T-helper 2 cell treated with Interferon-gamma antibody and Interleukin-4, amounts not matched to agents 100 ng/mL and 5 ng/mL, for 36 hours (primary cell): ENCODE data around the gene SS18L1. TPM values are rescaled to one million over a fixed set of nuclear protein-coding genes. Genes with fewer than 3 reads are reported as not detected.

Source experiments
- intact Hi-C: fragments of 100-400 bp; cut with micrococcal nuclease; formaldehyde crosslinking; loops from one replicate; pipeline ENCODE4 v1.15.1; 2023
- total RNA-seq: library from RNA; stranded (reverse); gene quantifications from 2 replicates; pipeline ENCODE4 v1.2.3, GENCODE V29; 2022

The SS18L1 gene
- total RNA-seq, 1 donor from 2014 or later, result 20.0 TPM

DNA sequence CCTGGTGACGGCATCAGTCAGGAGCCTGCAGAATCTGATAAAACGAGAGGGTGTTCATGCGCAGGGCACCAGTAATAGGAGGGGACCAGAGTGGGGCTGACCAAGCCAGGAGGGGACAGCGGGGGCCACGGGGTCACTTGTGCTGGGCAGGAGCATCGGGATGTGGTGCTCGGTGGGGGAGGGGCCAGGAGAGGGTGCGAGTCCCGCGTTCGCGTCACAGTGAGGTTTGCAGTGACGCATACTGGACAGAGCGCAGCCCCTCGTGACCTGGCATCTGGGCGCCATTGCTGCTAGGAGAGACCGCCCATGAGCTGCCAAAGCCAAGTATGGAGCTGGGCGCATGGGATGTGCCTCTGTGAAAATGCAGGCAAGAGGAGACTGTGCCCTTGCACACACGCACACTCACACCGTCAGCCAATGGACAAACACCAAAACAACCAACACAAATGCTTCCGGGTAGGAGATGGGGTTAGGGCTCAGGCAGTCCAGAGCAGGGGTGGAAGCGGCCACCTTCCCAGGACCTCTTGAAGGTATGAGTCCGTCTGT lies 25.4 kb downstream of the SS18L1 start:
- intact Hi-C loops, result no loop called here

GRCh38 chr20:62170536-62170935 lies 27.0 kb downstream of the SS18L1 start:
- intact Hi-C loops, result no loop called here

DNA sequence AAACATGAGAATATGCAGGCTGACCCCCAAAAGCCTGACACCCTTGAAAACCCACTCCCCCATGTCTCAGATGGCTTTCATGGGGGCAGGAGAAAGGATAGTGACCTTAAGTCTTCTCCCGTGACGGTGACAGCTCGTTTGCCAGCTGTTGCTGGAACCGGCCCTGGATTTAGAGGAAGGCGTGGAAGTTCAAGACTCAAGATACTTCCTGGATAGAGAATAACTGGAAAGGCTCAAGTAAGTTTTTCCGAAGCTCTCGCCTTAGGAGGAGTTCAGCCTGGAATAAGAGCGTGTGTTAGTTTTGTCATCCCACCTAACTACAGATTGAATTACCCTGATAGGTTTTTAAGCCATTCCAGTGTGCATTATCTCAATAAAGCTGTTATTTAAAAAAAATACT lies 27.7 kb downstream of the SS18L1 start:
- intact Hi-C loops, result no loop called here

DNA sequence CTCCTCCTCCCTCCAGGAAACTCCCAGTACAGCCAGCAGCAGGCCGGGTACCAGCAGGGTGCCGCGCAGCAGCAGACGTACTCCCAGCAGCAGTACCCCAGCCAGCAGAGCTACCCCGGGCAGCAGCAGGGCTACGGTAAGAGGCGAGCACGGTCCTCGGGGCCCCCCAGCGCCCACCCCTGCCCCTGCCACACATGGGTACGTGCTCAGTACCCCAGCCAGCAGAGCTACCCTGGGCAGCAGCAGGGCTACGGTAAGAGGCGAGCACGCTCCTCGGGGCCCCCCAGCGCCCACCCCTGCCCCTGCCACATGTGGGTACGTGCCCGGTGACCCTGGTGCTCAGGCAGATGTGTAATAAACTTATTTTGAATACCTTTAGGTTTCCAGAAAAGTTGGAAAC lies 29.1 kb downstream of the SS18L1 start:
- intact Hi-C loops, result no loop called here

DNA sequence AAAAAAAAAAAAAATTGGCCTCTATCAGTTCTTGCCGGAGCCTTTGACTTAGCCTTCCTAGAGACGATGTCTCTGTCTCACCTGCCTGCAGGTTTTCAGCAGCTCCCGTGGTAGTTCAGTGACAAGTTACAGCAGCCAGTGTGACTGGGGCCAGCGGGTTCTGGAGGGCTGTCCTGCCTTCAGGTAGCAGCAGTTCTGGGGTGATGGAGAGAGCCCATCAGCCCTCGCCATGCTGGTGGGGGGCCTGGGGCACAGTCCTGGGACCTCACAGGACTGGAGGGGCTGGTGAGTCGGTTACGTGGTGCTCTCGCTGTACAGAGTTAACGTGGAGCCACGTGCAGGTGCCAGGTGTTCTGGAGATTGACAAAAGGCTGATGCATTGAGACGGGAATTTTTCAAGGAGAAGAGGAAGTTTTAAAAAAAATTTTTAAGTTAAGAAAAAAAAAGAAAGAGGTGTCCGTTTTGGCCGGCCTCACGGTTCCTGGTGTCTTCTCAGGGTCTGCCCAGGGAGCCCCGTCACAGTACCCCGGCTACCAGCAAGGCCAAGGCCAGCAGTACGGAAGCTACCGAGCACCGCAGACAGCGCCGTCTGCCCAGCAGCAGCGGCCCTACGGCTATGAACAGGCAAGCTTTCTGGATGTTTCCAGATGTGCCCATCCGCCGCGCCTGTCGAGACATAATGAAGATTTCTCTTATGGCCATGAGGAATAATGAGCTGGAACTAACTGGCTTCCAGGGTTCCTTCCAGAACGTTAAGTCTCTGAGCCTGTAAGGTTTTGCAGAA lies 30.6 kb downstream of the SS18L1 start:
- intact Hi-C loops, result no loop called here

GRCh38 chr20:62174870-62175624 lies 31.5 kb downstream of the SS18L1 start:
- intact Hi-C loops, result no loop called here

DNA sequence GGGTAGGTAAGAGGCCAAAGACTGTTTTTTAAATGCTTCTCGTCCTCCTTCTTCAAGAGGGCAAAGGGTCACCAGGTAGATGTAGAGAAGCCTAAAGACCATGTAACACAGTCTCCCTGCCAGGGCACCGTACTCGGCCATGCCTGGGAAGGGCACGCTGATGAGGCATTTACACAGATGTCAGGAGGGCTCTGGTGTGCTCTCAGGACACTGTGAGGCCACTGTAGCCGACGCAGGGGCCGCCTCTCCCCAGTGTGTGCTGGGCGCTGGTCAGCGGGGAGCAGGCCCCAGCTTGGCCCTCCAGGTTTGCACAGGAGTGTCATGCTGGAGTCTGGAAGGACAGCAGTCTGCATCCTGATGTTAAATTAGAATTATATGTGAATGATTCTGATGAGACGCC lies 32.1 kb downstream of the SS18L1 start:
- intact Hi-C loops, result no loop called here

GRCh38 chr20:62176866-62177265 lies 33.3 kb downstream of the SS18L1 start:
- intact Hi-C loops, result no loop called here

GRCh38 chr20:62177307-62177706 lies 33.7 kb downstream of the SS18L1 start:
- intact Hi-C loops, result no loop called here

DNA sequence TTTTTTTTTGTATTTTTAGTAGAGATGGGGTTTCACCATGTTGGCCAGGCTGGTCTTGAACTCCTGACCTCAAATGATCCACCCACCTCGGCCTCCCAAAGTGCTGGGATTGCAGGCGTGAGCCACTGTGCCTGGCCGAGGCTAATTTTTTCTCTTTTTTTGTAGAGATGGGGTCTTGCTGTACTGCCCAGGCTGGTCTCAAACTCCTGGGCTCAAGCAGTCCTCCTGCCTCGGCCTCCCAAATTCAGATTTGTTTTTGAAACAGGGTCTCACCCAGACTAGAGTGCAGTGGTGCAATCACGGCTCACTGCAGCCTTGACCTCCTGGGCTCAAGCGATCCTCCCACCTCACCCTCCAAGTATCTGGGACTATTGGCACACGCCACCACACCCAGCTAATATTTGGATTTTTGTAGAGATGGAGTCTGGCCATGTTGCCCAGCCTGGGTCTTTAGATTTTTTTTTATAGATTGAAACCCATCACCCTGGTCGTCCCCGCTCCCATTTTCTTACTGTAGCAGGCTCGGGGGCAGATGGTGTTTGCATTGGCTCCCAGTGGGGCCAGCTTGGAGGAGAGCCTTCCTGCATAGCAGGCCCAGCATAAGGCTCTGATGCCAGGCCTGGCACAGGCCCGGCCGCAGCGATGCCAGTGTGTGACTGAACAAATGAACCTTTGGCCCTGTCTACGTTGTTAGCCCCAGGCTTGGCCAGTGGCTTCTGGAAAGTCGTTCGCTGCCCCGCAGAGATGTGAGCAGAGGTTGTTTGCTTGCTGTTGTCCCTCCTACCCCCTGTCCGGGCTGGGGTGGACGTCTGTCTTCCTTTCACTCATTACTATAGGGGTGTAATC lies 35.0 kb downstream of the SS18L1 start:
- intact Hi-C loops, result no loop called here

GRCh38 chr20:62179162-62179504 lies 35.6 kb downstream of the SS18L1 start:
- intact Hi-C loops, result no loop called here

DNA sequence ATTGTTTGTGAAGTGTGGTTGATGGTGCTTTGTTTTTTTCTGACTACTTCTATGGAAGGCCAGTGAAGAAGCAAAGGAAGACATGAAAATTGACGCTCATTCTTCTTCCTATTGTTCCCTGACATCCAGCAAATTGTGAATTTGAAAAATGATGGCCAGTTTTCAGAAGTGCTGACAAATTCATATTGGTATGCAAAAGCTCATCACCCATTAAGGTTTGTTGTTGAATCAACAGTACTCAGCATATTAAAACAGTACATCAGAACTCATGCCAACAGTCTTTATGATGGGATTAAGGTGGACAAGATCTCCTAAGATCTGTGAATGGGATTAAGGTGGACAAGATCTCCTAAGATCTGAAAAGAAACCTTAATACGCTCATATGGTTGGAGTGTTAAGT lies 38.2 kb downstream of the SS18L1 start:
- intact Hi-C loops, result loop anchor here (2.0 to 5.0 kb wide), 4 partner anchors 39 to 225 kb away; partner anchors contain the start of genes CABLES2, PSMA7, RPS21 and SS18L1

DNA sequence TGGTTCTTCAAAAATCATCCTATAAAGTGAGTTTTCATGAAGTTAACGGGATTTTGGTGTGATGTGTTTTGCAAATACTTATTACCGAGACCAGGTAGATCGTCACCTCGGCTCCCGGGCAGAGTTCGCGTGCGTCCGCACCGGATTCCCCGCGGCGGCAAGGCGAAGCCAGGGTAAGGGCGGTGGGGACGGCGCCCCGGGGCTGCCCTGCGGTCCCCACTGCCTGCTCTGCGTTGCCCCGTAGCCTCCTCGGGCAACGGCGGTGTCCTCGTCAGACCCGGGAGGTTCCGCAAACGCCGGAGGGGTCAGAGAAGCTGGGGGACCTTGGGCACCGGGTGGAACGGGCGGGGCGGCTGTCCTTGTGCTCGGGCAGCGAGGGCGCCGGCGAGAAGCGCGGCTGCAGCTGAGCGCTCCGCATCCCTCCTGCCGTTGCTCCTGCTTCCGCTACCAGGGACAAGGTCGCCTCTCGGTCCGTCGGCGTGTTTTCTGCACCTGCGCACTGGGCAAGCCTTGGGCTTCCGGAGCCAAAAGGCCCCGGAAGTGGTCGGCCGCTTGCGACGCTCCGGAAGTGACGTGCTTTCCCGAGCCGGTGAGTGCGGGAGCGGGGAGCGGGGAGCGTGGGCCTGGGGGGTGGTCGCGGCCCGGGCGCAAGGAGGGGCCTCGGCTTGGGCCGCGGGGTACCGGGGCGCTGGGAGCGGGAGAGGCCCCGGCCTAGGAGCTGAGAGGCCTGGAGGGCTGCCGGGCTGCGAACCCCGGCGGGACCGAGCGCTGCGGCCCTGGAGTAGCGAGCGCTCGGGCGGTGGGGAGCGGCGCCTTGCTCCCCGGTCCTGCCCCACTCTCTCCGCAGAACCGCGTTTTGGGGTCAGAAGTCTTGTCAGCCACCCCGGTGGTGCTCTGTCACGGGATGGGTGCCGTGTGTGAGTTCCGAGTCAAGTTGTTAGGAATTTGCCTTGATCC lies 39.2 kb downstream of the SS18L1 start, which contains the start of gene MTG2:
Gene MTG2, plus strand, starts transcription at position 560 of the 957 bp plus-strand sequence. CDS start 10,393 bp downstream, outside the sequence.
- intact Hi-C loops, result loop anchor here (1.0 to 5.0 kb wide), 7 partner anchors 40 to 225 kb away; partner anchors contain the start of genes ADRM1, CABLES2, LSM14B and OSBPL2

GRCh38 chr20:62183426-62184142 lies 40.0 kb downstream of the SS18L1 start:
- intact Hi-C loops, result loop anchor here (1.0 to 5.0 kb wide), 7 partner anchors 41 to 224 kb away; partner anchors contain the start of genes ADRM1, CABLES2, LSM14B and OSBPL2

DNA sequence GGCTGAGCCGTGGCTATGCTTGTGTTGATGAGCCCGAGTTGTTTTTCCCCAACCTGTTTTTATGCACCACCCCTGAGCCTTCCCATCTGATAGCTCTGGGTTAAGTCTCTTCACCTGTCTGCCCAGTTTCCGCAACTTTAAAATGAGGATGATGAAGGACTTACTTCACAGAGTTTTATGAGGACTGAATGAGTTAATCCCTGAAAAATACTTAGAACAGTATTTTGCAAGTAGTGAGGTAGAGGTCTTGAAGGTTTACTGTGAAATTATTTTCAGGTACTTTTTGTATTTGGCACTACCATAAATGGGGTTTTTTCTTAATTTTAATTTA lies 42.5 kb downstream of the SS18L1 start:
- intact Hi-C loops, result no loop called here

DNA sequence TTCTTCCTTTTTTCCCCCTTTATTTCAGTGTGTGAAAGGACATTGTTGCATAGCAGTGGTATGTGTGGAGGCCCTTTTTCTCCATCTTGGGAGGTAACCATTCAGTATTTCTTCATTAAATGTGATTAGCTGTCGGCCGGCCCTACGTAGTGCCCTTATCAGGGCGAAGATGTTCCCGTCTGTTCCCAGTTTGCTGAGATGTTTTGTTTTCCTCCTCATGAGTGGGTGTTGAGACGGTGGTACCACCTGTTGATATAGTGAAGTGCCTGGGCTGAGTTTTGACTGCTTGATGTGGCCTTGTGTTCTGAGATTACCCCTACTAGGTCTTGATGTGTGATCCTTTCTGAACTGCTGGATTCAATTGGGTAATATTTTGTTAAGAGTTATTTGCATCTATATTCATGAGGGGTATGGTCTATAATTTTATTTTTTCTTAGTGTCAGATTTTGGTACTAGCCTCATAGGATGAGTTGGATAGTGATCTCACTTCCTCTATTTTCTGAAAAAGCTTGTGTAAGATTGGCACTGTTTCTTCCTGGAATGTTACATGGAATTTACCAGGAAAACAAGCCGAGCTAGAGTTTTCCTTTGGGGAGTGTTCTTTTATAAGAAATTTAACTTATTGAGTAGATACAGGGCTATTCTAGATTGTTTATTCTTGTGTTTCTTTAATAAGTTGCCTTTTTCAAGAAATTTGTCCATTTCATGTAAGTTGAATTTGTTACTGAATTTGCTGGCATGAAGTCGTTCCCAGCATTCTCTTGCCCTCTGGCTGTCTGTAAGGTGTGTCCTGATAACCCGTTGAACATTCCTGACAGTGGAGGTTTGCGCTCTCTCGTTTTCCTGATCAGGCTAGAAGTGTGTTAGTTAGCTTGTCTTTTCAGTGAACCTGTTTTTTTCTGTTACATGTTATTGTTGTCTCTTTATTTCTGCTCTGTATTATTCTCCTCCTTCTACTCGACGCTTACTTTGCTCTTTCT lies 43.6 kb downstream of the SS18L1 start:
- intact Hi-C loops, result no loop called here

DNA sequence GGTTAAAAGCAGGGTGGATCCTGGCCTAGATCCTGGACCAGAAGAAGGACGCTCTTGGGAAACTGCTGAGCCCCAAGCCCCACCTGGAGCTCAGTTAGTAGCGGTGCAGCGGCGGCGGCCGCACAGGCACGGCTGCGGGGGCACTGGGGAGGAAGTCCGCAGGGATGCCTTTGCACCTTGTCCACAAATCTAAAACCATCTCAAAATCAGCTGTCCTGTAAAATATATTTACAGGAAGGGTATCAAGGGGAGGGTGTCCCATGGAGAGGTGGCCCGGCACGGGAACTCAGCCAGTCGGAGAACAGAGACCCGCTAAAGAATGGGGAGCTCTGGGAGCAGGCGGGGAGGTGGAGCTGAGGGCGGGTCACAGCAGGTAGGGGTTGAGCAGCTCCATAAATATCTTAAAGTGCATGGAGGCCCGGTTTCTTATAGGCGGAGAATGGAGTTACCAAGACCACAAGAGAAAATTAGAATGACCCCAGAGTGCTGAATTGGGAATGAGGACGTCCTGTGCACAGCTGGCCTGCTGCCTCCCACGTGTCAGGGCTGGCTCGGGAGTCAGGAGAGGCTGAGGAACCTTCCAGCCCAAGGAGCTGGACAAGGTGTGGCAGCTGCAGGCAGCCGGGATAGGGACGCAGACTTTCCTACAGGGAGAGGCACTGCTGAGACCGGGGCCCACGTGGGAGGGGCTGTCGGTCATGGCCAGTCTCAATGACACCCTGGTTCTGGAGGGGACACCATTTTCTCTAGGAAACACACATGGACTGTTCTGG lies 47.3 kb downstream of the SS18L1 start:
- intact Hi-C loops, result no loop called here
